ENCODE measurements around the gene FBXL2.
"Not testable (repeated sequence)": the region's sequence is repeated elsewhere in the genome, so short reads cannot be mapped to it uniquely, and the experiment has no call there.

Gene FBXL2

GRCh38 chr3:33315826-33316225, 38.6 kb downstream of the FBXL2 start:
- no peak for DNase-seq (ENCODE audit: low read depth in 2 of 2)

- DNase-seq (ENCODE audit: low read depth in 2 of 2) = no peak
These were observed 40.9 kb downstream of the FBXL2 start for GRCh38 chr3:33317963-33318709.

GRCh38 chr3:33318710-33319380, 41.6 kb downstream of the FBXL2 start:
- DNase-seq (ENCODE audit: low read depth in 2 of 2) = no peak

- DNase-seq (ENCODE audit: low read depth in 2 of 2) = no peak
These were observed 45.2 kb downstream of the FBXL2 start for GRCh38 chr3:33322412-33322811.

- no peak for DNase-seq (ENCODE audit: low read depth in 2 of 2)
These were observed 54.2 kb downstream of the FBXL2 start for GRCh38 chr3:33331414-33331813.

GRCh38 chr3:33334364-33334763, 57.1 kb downstream of the FBXL2 start:
- DNase-seq (ENCODE audit: low read depth in 2 of 2) = no peak

- DNase-seq (ENCODE audit: low read depth in 2 of 2) = not testable (repeated sequence)
These were observed 61.8 kb downstream of the FBXL2 start for GRCh38 chr3:33338936-33339465.

- DNase-seq (ENCODE audit: low read depth in 2 of 2) = no peak
These were observed 62.5 kb downstream of the FBXL2 start for GRCh38 chr3:33339758-33340157.

GRCh38 chr3:33355611-33356010, 78.4 kb downstream of the FBXL2 start:
- DNase-seq (ENCODE audit: low read depth in 2 of 2) = no peak

GRCh38 chr3:33358172-33358781, 81.0 kb downstream of the FBXL2 start:
- no peak for DNase-seq (ENCODE audit: low read depth in 2 of 2)

- DNase-seq (ENCODE audit: low read depth in 2 of 2) = no peak
These were observed 83.0 kb downstream of the FBXL2 start for GRCh38 chr3:33360136-33360825.

GRCh38 chr3:33363113-33363800, 86.0 kb downstream of the FBXL2 start:
- no peak for DNase-seq (ENCODE audit: low read depth in 2 of 2)

- no peak for DNase-seq (ENCODE audit: low read depth in 2 of 2)
These were observed 86.8 kb downstream of the FBXL2 start for GRCh38 chr3:33364060-33364459.

GRCh38 chr3:33364531-33365128, 87.4 kb downstream of the FBXL2 start:
- DNase-seq (ENCODE audit: low read depth in 2 of 2) = no peak

GRCh38 chr3:33372218-33373081, 95.2 kb downstream of the FBXL2 start:
- peak in 1 of 2 donors; percentile 16 for DNase-seq (ENCODE audit: low read depth in 2 of 2)

GRCh38 chr3:33373082-33373437, 95.8 kb downstream of the FBXL2 start:
- DNase-seq (ENCODE audit: low read depth in 2 of 2) = no peak

- no peak for DNase-seq (ENCODE audit: low read depth in 2 of 2)
These were observed 100.2 kb downstream of the FBXL2 start for GRCh38 chr3:33377489-33377888.

- DNase-seq (ENCODE audit: low read depth in 2 of 2) = no peak
These were observed 100.7 kb downstream of the FBXL2 start for GRCh38 chr3:33377931-33378330.

GRCh38 chr3:33380653-33381052, 103.4 kb downstream of the FBXL2 start:
- DNase-seq (ENCODE audit: low read depth in 2 of 2) = no peak

- DNase-seq (ENCODE audit: low read depth in 2 of 2) = no peak
These were observed 106.7 kb downstream of the FBXL2 start for GRCh38 chr3:33383951-33384350.
